ENCODE data around the gene FUT3.
A peak's percentile ranks its signal among the peaks of the same experiment; 100 is the strongest.

FUT3 gene

DNA sequence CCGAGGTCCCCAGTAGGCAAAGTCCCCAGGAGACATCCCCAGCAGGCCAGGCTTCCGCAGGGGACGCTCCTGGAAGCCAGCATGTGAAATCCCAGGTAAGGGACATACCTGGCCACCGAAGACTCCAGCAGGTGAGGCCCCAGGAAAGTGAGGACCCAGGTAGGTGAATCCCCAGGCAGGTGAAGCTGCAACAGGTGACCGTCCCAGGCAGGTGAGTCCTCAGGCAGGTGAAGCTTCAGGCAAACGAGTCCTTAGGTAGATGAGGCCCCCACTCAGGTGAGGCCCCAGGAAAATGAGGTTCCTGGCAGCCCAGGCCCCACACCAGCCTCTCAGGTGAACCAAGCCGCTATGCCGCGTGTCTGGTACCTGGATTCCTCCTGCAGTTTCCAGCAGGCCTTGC is 20.1 kb downstream of the FUT3 start:
- Histone ChIP-seq H3K9me3 (ENCODE audit: insufficient read depth, low read length) (no peaks in the 10 kb centered on the region), H2AFZ (ENCODE audit: low read depth, low read length) (no peak overlapping the region), H3K4me3 (ENCODE audit: low read length) (no peak overlapping the region), H3K9ac (ENCODE audit: low read length) (no peak overlapping the region), H3K27ac (ENCODE audit: low read length) (no peak overlapping the region), H4K20me1 (ENCODE audit: insufficient read depth, low read length) (no peaks in the 10 kb centered on the region), H3K79me2 (ENCODE audit: low read length) (no peaks in the 10 kb centered on the region), H3K27me3 (ENCODE audit: low read depth, low read length) (peaks cover 13% of the 10 kb centered on the region; the same call in 1 of the 2 replicates), H3K36me3 (replicated peaks; ENCODE audit: low read depth, low read length) (no peaks in the 10 kb centered on the region), H3K4me1 (ENCODE audit: low read length) (peaks cover 11% of the 10 kb centered on the region), H3K4me2 (ENCODE audit: low read length) (no peak overlapping the region)
- TF ChIP-seq, protein P1, sequence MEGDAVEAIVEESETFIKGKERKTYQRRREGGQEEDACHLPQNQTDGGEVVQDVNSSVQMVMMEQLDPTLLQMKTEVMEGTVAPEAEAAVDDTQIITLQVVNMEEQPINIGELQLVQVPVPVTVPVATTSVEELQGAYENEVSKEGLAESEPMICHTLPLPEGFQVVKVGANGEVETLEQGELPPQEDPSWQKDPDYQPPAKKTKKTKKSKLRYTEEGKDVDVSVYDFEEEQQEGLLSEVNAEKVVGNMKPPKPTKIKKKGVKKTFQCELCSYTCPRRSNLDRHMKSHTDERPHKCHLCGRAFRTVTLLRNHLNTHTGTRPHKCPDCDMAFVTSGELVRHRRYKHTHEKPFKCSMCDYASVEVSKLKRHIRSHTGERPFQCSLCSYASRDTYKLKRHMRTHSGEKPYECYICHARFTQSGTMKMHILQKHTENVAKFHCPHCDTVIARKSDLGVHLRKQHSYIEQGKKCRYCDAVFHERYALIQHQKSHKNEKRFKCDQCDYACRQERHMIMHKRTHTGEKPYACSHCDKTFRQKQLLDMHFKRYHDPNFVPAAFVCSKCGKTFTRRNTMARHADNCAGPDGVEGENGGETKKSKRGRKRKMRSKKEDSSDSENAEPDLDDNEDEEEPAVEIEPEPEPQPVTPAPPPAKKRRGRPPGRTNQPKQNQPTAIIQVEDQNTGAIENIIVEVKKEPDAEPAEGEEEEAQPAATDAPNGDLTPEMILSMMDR (IDR thresholded peaks at IDR 0.05; ENCODE audit: low read depth, low read length), result no peak
- TF ChIP-seq EZH2phosphoT487 (IDR thresholded peaks at IDR 0.05; ENCODE audit: low read depth), result no peak

DNA sequence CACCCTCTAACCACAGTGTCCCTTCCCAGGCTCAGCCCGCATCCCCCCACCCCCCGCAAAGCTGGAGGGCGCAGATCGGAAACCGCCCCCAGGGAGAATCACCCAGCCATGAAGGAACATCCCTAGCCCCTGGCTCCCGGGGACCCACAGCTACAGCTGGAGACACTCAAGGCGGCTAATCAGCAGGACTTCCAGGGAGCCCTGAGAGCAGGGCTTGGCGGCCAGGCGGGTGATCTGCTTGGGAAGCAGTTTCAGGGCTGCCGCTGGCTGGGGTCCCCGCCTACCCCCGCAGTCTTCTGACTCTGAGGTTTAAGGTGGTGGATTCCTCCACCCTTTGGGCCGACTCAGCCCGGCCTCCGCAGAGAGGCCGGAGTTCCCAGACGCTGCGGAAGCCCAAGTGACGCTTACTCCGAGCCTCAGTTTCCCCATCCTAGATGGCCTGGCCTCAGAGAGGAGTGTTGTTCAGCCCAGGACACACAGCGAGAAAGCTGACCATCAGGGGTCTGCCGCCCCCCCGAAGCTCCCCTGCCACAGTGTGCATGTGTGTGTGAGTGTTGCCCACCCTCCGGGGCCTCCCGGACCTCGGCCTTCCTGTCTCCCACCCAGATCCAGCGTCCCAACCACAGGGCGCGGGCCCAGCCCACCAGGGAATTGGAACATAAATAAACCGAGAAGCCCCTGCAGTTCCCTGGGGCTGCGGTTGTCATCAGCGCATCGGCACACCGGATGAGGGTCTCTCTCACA is 21.5 kb downstream of the FUT3 start:
- Histone ChIP-seq H2AFZ (ENCODE audit: low read depth, low read length) (no peak overlapping the region), H3K27ac (ENCODE audit: low read length) (no peak overlapping the region), H3K4me1 (ENCODE audit: low read length) (peaks cover 11% of the 10 kb centered on the region), H3K27me3 (ENCODE audit: low read depth, low read length) (0 out of 2 replicates have a peak, but pooled peaks cover 2% of the 10 kb centered on the region), H3K4me3 (ENCODE audit: low read length) (peak overlapping the region; percentile 70; the same call in 1 of the 2 replicates), H4K20me1 (ENCODE audit: insufficient read depth, low read length) (no peaks in the 10 kb centered on the region), H3K4me2 (ENCODE audit: low read length) (peak overlapping the region; percentile 58; the same call in 1 of the 2 replicates), H3K36me3 (replicated peaks; ENCODE audit: low read depth, low read length) (no peaks in the 10 kb centered on the region), H3K9me3 (ENCODE audit: insufficient read depth, low read length) (no peaks in the 10 kb centered on the region), H3K9ac (ENCODE audit: low read length) (no peak overlapping the region), H3K79me2 (ENCODE audit: low read length) (no peaks in the 10 kb centered on the region)
- TF ChIP-seq, protein P1 (IDR thresholded peaks at IDR 0.05; ENCODE audit: low read depth, low read length), result no peak
- no peak for TF ChIP-seq EZH2phosphoT487 (IDR thresholded peaks at IDR 0.05; ENCODE audit: low read depth)

DNA sequence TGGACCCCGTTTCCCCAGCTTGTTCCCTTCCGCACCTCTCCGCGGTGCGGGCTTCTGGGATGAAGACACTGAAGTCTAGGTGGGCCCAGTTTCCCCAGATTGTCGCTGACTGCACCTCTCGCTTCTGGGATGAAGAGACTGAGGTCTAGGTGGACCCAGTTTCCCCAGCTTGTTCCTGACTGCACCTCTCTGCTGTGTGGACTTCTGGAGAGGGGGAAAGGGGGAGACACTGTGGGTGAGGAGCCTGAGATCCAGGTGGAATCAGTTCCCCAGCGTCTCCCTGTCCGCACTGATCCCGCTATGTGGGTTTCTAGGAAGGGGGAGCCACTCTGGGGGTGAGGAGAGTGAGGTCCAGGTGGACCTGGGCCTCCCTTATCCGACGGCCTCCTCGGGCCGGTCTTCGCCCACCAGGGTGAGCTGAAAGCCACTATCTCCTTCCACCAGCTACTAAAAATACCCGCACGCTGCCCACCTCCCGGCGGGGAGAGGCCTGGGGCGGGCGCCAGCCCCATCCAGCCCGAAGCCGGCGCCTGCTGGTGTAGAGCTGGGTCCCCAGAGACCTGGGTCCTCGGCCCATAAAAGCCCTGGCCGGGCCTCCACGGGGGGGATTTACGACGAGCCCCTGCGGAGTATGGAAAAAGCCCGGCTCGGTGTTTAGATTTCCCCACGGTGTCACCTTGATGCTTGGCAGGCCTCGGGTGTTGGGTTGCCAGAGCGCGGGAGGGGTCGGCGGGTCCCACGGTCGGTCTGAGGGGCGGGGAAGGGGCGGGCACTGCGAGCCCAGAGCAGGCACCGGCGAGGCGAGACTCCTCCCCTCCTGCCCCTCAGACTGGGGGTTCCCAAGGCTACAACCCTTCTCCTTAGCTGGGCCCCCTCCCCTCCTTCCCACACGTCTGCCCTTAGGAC is 22.3 kb downstream of the FUT3 start:
- Histone ChIP-seq H3K4me3 (ENCODE audit: low read length) (peak overlapping the region; percentile 70), H2AFZ (ENCODE audit: low read depth, low read length) (no peak overlapping the region), H3K27ac (ENCODE audit: low read length) (no peak overlapping the region), H3K9me3 (ENCODE audit: insufficient read depth, low read length) (no peaks in the 10 kb centered on the region), H3K79me2 (ENCODE audit: low read length) (no peaks in the 10 kb centered on the region), H3K4me2 (ENCODE audit: low read length) (peak overlapping the region; percentile 58), H3K36me3 (replicated peaks; ENCODE audit: low read depth, low read length) (no peaks in the 10 kb centered on the region), H3K27me3 (ENCODE audit: low read depth, low read length) (no peaks in the 10 kb centered on the region), H3K9ac (ENCODE audit: low read length) (peak overlapping the region; percentile 52), H4K20me1 (ENCODE audit: insufficient read depth, low read length) (no peaks in the 10 kb centered on the region), H3K4me1 (ENCODE audit: low read length) (peaks cover 11% of the 10 kb centered on the region)
- no peak for TF ChIP-seq EZH2phosphoT487 (IDR thresholded peaks at IDR 0.05; ENCODE audit: low read depth)
- TF ChIP-seq, protein P1 (IDR thresholded peaks at IDR 0.05; ENCODE audit: low read depth, low read length), result no peak

Measured in OCI-LY3 (cell line).